Right ventricle myocardium inferior (tissue), 1 donor: ENCODE measurements around the gene COL27A1. TPM values are rescaled to one million over a fixed set of nuclear protein-coding genes. Genes with fewer than 3 reads are reported as not detected.
"Not testable (repeated sequence)": the region's sequence is repeated elsewhere in the genome, so short reads cannot be mapped to it uniquely, and the experiment has no call there.

Experiments
- ATAC-seq: fragments of 200-7000 bp; cut with Tn5 transposase; one replicate; pipeline ENCODE4 v1.9.1; 2020; ENCODE audit warnings: mild to moderate bottlenecking, moderate library complexity
- DNase-seq: peaks from one replicate; pipeline ENCODE4 v3.0.0; 2021; ENCODE audit errors: missing footprints
- intact Hi-C: fragments of 100-400 bp; cut with DNase I; formaldehyde crosslinking; loops from one replicate; pipeline ENCODE4 v1.11.0; 2022
- total RNA-seq: library from RNA; stranded (reverse); fragmentation: NEBNext Ultra II Directional; extraction: Animal tissue kit (Norgen Biotek cat#: 25700); gene quantifications from one replicate; pipeline ENCODE4 v1.2.1, GENCODE V29; 2021
- donor health status: DM: no; HTN: yes; CAD: no; lungs with severe emphysema.

Gene COL27A1
- total RNA-seq, 1 donor from 2014 or later = 9.8 TPM

DNA sequence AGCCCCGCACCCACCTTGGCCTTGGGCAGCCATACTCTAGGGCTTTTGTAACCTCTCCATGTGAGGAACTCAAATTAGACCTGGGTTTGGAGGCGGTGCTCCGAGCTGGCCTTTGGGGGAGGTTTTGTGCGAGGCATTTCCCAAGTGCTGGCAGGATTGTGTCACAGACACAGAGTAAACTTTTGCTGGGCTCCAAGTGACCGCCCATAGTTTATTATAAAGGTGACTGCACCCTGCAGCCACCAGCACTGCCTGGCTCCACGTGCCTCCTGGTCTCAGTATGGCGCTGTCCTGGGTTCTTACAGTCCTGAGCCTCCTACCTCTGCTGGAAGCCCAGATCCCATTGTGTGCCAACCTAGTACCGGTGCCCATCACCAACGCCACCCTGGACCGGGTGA lies 174.3 kb downstream of the COL27A1 start, which contains the start of gene ORM2:
Gene ORM2 (plus strand): TSS at position 245 of the 398 bp plus-strand sequence. CDS start 36 bp downstream, at position 281.
- DNase-seq, ATAC-seq, intact Hi-C loops: not testable (repeated sequence)

- intact Hi-C loops = no loop called here
- ATAC-seq (no peak), DNase-seq (no peak)
Measured at GRCh38 chr9:114330636-114331035, 175.3 kb downstream of the COL27A1 start.

DNA sequence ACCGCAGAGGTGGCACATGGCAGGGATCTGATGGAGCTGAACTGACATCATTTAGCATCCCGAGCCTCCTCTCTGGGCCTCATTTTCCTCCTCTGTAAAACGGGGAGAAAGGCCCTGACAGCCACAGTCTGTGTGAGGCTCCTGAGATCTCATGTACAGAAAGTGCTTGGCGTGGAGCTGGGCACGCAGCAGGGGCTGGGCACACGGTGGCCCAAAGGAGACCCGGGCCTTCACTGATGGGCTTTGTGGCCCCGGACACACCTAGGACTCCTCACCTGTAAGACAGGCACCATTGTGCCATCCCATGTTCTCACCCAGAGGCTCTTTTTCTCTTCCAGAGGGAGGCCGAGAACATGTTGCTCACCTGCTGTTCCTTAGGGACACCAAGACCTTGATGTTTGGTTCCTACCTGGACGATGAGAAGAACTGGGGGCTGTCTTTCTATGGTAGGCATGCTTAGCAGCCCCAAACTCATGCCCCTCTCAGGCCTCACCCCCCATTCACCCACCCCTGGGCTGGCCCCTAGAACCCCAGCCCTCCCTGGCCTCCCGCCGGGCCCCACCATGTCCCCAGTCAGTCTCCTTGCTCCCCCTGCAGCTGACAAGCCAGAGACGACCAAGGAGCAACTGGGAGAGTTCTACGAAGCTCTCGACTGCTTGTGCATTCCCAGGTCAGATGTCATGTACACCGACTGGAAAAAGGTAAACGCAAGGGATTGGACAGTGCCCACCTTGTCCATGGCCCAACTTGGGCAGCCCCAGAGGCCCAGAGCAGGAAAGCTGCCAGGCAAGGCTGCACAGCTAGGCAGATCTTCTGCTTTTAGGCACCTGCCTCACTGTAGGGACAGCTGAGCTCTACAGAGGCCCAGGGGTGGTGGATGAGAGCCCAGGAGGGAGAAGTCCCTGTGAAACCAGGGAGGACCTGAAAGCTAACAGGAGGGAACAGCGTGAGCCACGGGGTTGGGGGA lies 176.2 kb downstream of the COL27A1 start:
- DNase-seq, ATAC-seq, intact Hi-C loops: not testable (repeated sequence)

- DNase-seq, intact Hi-C loops, ATAC-seq: not testable (repeated sequence)
Measured at GRCh38 chr9:114332474-114333040, 177.2 kb downstream of the COL27A1 start.

DNA sequence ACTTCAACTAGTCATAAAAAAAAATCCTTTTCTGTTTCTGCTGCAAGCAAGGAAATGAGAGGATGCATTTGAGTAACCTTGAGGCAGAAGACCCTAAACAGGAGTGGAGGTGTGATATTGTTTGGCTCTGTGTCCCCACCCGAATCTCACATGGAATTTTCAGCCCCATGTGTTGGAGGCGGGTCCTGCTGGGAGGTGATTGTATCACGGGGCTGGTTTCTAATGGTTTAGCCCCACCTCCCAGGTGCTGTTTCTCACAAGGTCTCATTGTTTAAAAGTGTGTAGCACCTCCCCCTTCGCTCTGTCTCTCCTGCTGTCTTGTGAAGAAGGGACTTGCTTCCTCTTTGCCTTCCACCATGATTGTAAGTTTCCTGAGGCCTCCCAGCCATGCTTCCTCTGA lies 178.4 kb downstream of the COL27A1 start:
- ATAC-seq, intact Hi-C loops, DNase-seq: not testable (repeated sequence)

DNA sequence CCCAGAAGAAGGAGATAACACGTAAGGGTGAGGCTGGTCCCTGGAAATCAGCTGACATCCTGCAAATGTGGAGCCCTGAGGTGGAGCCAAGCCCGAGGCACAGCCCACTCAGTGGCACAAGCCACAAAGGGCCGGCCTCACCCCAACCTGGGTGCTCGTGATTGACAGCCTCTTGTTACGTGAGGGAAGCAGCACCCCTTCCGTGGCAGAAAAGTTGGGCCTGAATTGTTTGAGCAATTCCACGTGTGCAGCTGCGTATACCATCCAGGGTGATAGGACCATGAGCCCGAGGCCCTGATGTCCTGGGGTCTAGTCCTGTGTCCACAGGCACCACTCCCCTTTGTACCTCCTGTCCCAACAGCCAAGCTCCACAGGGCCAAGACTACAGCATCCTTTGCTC lies 179.2 kb downstream of the COL27A1 start:
- no peak for ATAC-seq
- intact Hi-C loops = no loop called here
- no peak for DNase-seq

DNA sequence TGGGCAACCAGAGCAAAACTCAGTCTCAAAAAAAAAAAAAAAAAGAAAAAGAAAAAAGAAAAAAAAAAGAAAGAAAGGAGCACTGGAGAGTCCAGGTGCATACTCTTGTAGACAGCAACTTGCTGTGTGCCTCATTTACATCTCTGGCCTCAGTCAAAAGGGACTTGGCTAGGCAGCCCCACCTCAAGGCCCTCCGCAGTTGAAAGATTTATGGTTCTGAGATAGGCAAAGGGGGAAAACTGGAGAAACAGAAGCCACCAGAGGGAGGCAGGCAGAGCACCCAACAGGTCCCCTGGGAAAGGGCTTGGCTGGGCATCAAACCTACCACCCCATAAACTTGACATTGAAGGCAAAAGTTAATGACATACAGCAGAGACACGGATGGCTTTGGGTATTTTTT lies 180.4 kb downstream of the COL27A1 start:
- no peak for ATAC-seq
- intact Hi-C loops = no loop called here
- no peak for DNase-seq

GRCh38 chr9:114336157-114336556 lies 180.8 kb downstream of the COL27A1 start:
- DNase-seq (no peak), ATAC-seq (no peak)
- intact Hi-C loops = no loop called here

DNA sequence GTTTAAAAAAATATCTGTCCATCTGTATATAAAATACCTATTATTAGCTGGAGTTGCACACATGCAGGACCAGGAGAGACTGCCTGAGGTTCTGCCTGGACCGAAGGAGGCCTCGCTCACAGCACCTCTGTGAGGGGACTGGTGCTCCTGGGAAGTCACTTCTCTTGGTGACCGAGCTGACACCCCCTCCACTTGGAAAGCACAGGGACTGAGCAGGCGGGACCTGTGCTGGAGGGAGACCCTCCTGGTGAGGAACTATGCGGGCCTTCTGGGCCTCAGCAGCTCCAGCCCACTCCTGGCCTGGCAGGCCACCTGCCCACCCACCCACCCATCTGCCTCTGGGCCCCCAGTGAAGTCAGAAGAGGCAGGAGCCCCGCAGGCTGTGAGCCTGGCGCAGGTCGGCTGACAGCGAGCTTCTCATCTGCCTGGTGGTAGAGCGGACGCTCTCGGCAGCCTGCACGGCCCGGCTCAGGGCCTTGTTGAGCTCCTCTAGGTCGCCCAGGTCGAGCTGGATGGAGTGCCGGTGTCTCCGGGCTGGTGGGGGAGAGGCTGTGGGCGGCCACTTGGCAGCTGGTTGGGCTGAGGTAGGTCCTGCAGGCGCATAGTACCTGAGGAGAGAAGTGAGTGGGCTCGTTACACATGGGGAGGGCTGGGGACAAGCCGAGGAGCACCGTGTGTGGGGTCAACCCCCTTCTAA lies 181.5 kb downstream of the COL27A1 start:
- intact Hi-C loops = no loop called here
- DNase-seq (no peak), ATAC-seq (no peak)

DNA sequence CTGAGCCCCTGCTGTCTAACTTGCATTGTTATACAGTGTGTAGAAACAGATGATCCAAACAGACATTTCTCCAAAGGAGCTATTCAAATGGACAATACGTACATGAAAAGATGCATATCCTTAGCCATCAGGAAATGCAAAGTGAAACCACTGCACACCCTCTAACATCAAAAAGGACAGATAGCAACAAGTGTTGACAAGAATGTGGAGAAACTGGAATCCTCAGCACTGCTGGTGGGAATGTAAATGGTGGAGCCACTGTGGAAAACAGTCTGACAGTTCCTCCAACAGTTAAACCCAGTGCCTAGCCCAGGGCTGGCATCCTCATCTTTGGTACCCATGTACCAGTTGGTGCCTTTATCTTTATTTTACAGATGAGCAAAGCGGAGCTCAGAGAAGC lies 182.8 kb downstream of the COL27A1 start:
- ATAC-seq (no peak), DNase-seq (no peak)
- intact Hi-C loops = no loop called here

DNA sequence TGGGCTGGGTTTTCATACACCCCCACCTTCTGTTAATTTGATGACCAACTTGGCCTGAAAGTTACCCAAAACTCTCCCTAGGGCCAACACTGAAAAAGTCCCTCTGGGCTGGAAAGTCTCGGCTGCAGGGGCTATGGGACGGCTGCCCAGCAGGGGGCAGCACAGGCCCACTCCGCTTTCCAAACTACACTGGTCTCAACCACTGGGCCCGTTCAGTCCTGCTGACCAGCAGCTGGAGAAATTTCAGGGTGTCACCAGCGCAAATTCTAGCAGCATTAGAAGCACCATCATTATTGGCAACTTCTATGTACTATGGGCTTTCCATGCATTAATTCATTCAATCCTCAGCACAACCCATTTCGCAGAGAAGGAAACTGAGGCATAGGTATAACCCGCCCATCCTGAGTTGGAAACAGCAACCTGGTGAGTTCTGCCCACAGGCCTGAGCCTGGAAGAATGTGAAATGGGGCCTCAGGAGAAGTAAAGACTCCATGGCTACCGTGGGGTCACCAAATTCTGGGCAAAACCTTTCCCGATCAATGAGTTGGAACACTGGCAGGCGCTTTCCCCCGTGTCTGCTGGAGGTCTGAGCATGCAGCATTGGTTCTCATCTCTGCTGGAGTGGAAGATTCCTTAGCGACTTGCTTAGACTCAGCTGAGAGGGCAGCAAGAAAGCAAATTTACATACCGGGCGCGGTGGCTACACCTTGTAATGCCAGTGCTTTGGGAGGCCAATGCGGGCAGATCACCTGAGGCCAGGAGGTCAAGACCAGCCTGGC lies 184.0 kb downstream of the COL27A1 start:
- intact Hi-C loops = no loop called here
- ATAC-seq (peak; percentile 62), DNase-seq (no peak)

GRCh38 chr9:114341152-114341830 lies 186.0 kb downstream of the COL27A1 start:
- intact Hi-C loops = no loop called here
- peak; percentile 57 for DNase-seq

GRCh38 chr9:114341991-114342390 lies 186.7 kb downstream of the COL27A1 start:
- DNase-seq (peak; percentile 59), ATAC-seq (no peak)
- intact Hi-C loops = no loop called here

More at GRCh38 chr9:114341152-114341830, 186.0 kb downstream of the COL27A1 start:
- ATAC-seq = no peak

- intact Hi-C loops = no loop called here
- DNase-seq (no peak), ATAC-seq (no peak)
Measured at GRCh38 chr9:114342755-114343440, 187.6 kb downstream of the COL27A1 start.

- DNase-seq (peak; percentile 62), ATAC-seq (no peak)
- intact Hi-C loops = no loop called here
Measured at GRCh38 chr9:114343471-114344187, 188.3 kb downstream of the COL27A1 start.

GRCh38 chr9:114344188-114344566 lies 188.8 kb downstream of the COL27A1 start:
- intact Hi-C loops = no loop called here
- ATAC-seq (no peak), DNase-seq (no peak)

GRCh38 chr9:114344692-114345091 lies 189.4 kb downstream of the COL27A1 start:
- DNase-seq (no peak), ATAC-seq (no peak)
- intact Hi-C loops = no loop called here
